Measurements from ENCODE around the gene WDR74. TPM values are rescaled to one million over a fixed set of nuclear protein-coding genes. Genes with fewer than 3 reads are reported as not detected.
A peak's percentile ranks its signal among the peaks of the same experiment; 100 is the strongest.

WDR74 gene
- total and polyA plus RNA-seq, 2 of the 13 experiments (the other 11 are each of a cell fraction or from before 2014, with no cell fraction given), result 77.0 to 83.3 TPM

- TF ChIP-seq ZNF883 (CRISPR knock-in tag; IDR thresholded peaks at IDR 0.05; ENCODE audit: not compliant biosample characterization), result peak; percentile 90
- TF ChIP-seq SOX5 (CRISPR knock-in tag; IDR thresholded peaks at IDR 0.05; ENCODE audit: borderline replicate concordance), result no peak
- peak; percentile 65 for TF ChIP-seq ZMYM4 (CRISPR knock-in tag; IDR thresholded peaks at IDR 0.05)
- TF ChIP-seq POLR2AphosphoS5 (IDR thresholded peaks at IDR 0.05; ENCODE audit: low read depth, low read length), result peak; percentile 81
- TF ChIP-seq KLF13 (CRISPR knock-in tag; IDR thresholded peaks at IDR 0.05), result no peak
- peak; percentile 82; the same call in 1 of the 2 replicates for TF ChIP-seq ZNF605 (CRISPR knock-in tag; IDR thresholded peaks at IDR 0.05)
- no peak for TF ChIP-seq MTF2 (CRISPR knock-in tag; IDR thresholded peaks at IDR 0.05; ENCODE audit: borderline replicate concordance)
- peak; percentile 86; the same call in 1 of the 2 replicates for TF ChIP-seq ZNF558 (CRISPR knock-in tag; IDR thresholded peaks at IDR 0.05; ENCODE audit: borderline replicate concordance)
- TF ChIP-seq KMT2B (CRISPR knock-in tag; IDR thresholded peaks at IDR 0.05), result peak; percentile 53
- no peak for TF ChIP-seq ZNF75D (CRISPR knock-in tag; IDR thresholded peaks at IDR 0.05; ENCODE audit: borderline replicate concordance)
- peak; percentile 79; the same call in 1 of the 2 replicates for TF ChIP-seq CHCHD3 (CRISPR knock-in tag; IDR thresholded peaks at IDR 0.05)
- TF ChIP-seq GLI4 (CRISPR knock-in tag; IDR thresholded peaks at IDR 0.05; ENCODE audit: borderline replicate concordance), result 0 out of 2 replicates have a peak, but pooled peaks have one; percentile 38
- TF ChIP-seq ZNF205 (CRISPR knock-in tag; IDR thresholded peaks at IDR 0.05), result peak; percentile 29; the same call in 1 of the 2 replicates
- TF ChIP-seq TOPORS (CRISPR knock-in tag; IDR thresholded peaks at IDR 0.05), result no peak
- TF ChIP-seq KDM5A (IDR thresholded peaks at IDR 0.05; ENCODE audit: borderline replicate concordance, low read length), result peak; percentile 78; the same call in 1 of the 2 replicates
- TF ChIP-seq ARNTL (CRISPR knock-in tag; IDR thresholded peaks at IDR 0.05), result peak; percentile 49
- 0 out of 2 replicates have a peak, but pooled peaks have one; percentile 22 for TF ChIP-seq ZBTB40 (IDR thresholded peaks at IDR 0.05)
- no peak; the same call in 1 of the 2 replicates for TF ChIP-seq ZBTB40 (CRISPR knock-in tag; IDR thresholded peaks at IDR 0.05)
- TF ChIP-seq KAT8 (CRISPR knock-in tag; IDR thresholded peaks at IDR 0.05), result peak; percentile 81
- no peak for TF ChIP-seq ZNF556 (CRISPR knock-in tag; IDR thresholded peaks at IDR 0.05; ENCODE audit: borderline replicate concordance)
- peak; percentile 75; the same call in 1 of the 2 replicates for TF ChIP-seq POLR2AphosphoS2 (IDR thresholded peaks at IDR 0.05; ENCODE audit: low read depth, low read length)
Observed at GRCh38 chr11:62831520-62832335, 7.7 kb downstream of the WDR74 start, which contains the start of gene STX5 (continued).

Measured in HepG2 (cell line).